K562 (cell line): ENCODE results near the gene ESPL1. TPM values are rescaled to one million over a fixed set of nuclear protein-coding genes. Genes with fewer than 3 reads are reported as not detected.

ENCODE experiments used
- ATAC-seq: fragments of 200-7000 bp; cut with Tn5 transposase; 3 replicates; pipeline ENCODE4 v1.9.1; 2020; ENCODE audit warnings: moderate library complexity
- BruUV-seq: library from RNA; stranded (reverse); fragments of 400-500 nt; replicated peaks from 2 replicates; lab custom pipeline; 2021; lab: Mats Ljungman, UMichigan
- CTCF ChIA-PET: fragments of 300-600 bp; formaldehyde crosslinking; extraction: SDS; loops from one replicate; lab custom pipeline; 2021; ENCODE audit warnings: low intra/inter-chr PET ratio; lab: Yijun Ruan, JAX
- POLR2A ChIA-PET: fragments of 300-600, 350-650 bp; sonication (Branson Sonifier 250); formaldehyde crosslinking; extraction: SDS; loops from one replicate; lab custom pipeline; 2021; ENCODE audit warnings: antibody characterized with exemption, inconsistent platforms; lab: Yijun Ruan, JAX
- DNase-seq, 4 experiments: peaks; one replicate each; pipeline versions ENCODE4 v3.0.0 to v3.0.0-alpha.2; 2011 to 2018; ENCODE audit warnings: low spot score in 3 of 4, mixed read lengths in 3 of 4; ENCODE audit errors: extremely low read depth in 1 of 4
- FAIRE-seq: peaks from 2 replicates; lab custom pipeline; 2011; peaks lifted over from hg19 to GRCh38; lab: Jason Lieb, UNC
- H2AFZ ChIP-seq: 2 replicates; pipeline ENCODE4 v1.6.0; 2011; ENCODE audit warnings: low read depth, low read length, control low read depth, inconsistent platforms
- H3K27ac ChIP-seq: fragments of 200-600 bp; 3 replicates; pipeline ENCODE4 v1.8.0; 2011; ENCODE audit warnings: low read depth, mild to moderate bottlenecking, control low read depth, inconsistent platforms, low read length, moderate library complexity, mixed read lengths; ENCODE audit errors: extremely low read depth
- H3K27me3 ChIP-seq, 2 experiments: fragments of 300-600 bp in 1 of 2; 2 replicates in 1 of 2; 3 replicates in 1 of 2; pipeline versions ENCODE4 v1.6.0 to v1.8.0; 2011; ENCODE audit warnings: inconsistent platforms in 2 of 2, low read length in 2 of 2, mild to moderate bottlenecking in 1 of 2, mixed read lengths in 1 of 2, moderate library complexity in 1 of 2; ENCODE audit not compliant: control insufficient read depth in 2 of 2, insufficient read depth in 2 of 2
- H3K36me3 ChIP-seq: fragments of 300-600 bp; 3 replicates; pipeline ENCODE4 v1.8.0; 2011; ENCODE audit warnings: mild to moderate bottlenecking, low read length, inconsistent platforms; ENCODE audit not compliant: control insufficient read depth, insufficient read depth
- H3K4me1 ChIP-seq, 2 experiments: fragments of 200-600 bp in 1 of 2; replicated peaks in 1 of 2; 2 replicates in 1 of 2; 3 replicates in 1 of 2; pipeline versions ENCODE4 v1.5.1 to v1.8.0; 2011; ENCODE audit warnings: inconsistent platforms in 2 of 2, low read length in 2 of 2, mild to moderate bottlenecking in 1 of 2, mixed read lengths in 1 of 2, moderate library complexity in 1 of 2; ENCODE audit not compliant: control insufficient read depth in 2 of 2, insufficient read depth in 2 of 2
- H3K4me2 ChIP-seq: 2 replicates; pipeline ENCODE4 v1.6.1; 2011; ENCODE audit warnings: low read length, control low read depth, inconsistent platforms, mixed read lengths; ENCODE audit not compliant: insufficient read depth
- H3K4me3 ChIP-seq: fragments of 200-600 bp; sonication (generic), shearing (Covaris generic); 2 replicates; pipeline ENCODE4 v1.5.1; 2016; ENCODE audit warnings: control low read depth, inconsistent platforms
- H3K79me2 ChIP-seq: fragments of 200-600 bp; 3 replicates; pipeline ENCODE4 v1.8.0; 2011; ENCODE audit warnings: low read length, inconsistent platforms; ENCODE audit not compliant: control insufficient read depth, insufficient read depth
- H3K9ac ChIP-seq, 2 experiments: 2 replicates each; pipeline versions ENCODE4 v1.6.0 to v1.6.1; 2011; ENCODE audit warnings: low read depth in 2 of 2, low read length in 2 of 2, control low read depth in 1 of 2, inconsistent platforms in 1 of 2, mild to moderate bottlenecking in 1 of 2, mixed read lengths in 1 of 2; ENCODE audit not compliant: insufficient read depth in 1 of 2
- H3K9me1 ChIP-seq: one replicate; pipeline ENCODE4 v1.6.0; 2011; ENCODE audit warnings: inconsistent platforms, mild to moderate bottlenecking, low read length, moderate library complexity; ENCODE audit not compliant: control insufficient read depth, insufficient read depth
- H3K9me3 ChIP-seq: replicated peaks from 2 replicates; pipeline ENCODE4 v1.5.1; 2011; ENCODE audit warnings: low read depth, low read length, inconsistent platforms; ENCODE audit not compliant: control insufficient read depth, insufficient read depth
- H4K20me1 ChIP-seq: replicated peaks from 2 replicates; pipeline ENCODE4 v1.6.1; 2011; ENCODE audit warnings: low read length, inconsistent platforms, mixed read lengths; ENCODE audit not compliant: control insufficient read depth, insufficient read depth
- ARNT ChIP-seq, 2 experiments: fragments of 450-650 bp; IDR thresholded peaks; 2 replicates each; pipeline ENCODE4 v1.6.1; 2016; ENCODE audit warnings: mild to moderate bottlenecking in 1 of 2
- HMGXB4 ChIP-seq: sonication (generic); formaldehyde crosslinking; IDR thresholded peaks from 2 replicates; pipeline ENCODE4 v1.8.1; 2023; ENCODE audit warnings: mild to moderate bottlenecking, missing genetic modification reagents
- LEF1 ChIP-seq: fragments of 450-650 bp; IDR thresholded peaks from 2 replicates; pipeline ENCODE4 v1.6.1; 2016; ENCODE audit warnings: mild to moderate bottlenecking
- MXI1 ChIP-seq: IDR thresholded peaks from 2 replicates; pipeline ENCODE4 v1.6.1; 2011; ENCODE audit warnings: low read depth, mild to moderate bottlenecking, improper control_type of control experiment, low read length
- POU5F1 ChIP-seq: fragments of 150-350 bp; IDR thresholded peaks from 2 replicates; pipeline ENCODE4 v1.6.1; 2014; ENCODE audit warnings: borderline replicate concordance, low read length, low read depth, mild to moderate bottlenecking; ENCODE audit not compliant: partially characterized antibody
- RBM14 ChIP-seq: fragments of 200-400 bp; formaldehyde crosslinking; IDR thresholded peaks from 2 replicates; pipeline ENCODE4 v1.6.1; 2018; ENCODE audit warnings: low read depth, mild to moderate bottlenecking, low read length, moderate library complexity, borderline replicate concordance; ENCODE audit not compliant: insufficient read depth
- SREBF2 ChIP-seq: sonication (generic); formaldehyde crosslinking; IDR thresholded peaks from 2 replicates; pipeline ENCODE4 v1.4.0; 2020; ENCODE audit warnings: mild to moderate bottlenecking, missing genetic modification reagents
- ZFX ChIP-seq: sonication (generic); formaldehyde crosslinking; IDR thresholded peaks from 2 replicates; pipeline ENCODE4 v1.8.0; 2022; ENCODE audit warnings: mild to moderate bottlenecking, missing genetic modification reagents, moderate library complexity
- ZNF311 ChIP-seq: fragments of 250-450 bp; sonication (Bioruptor Pico); IDR thresholded peaks from 2 replicates; pipeline ENCODE4 v1.4.0; 2020; ENCODE audit warnings: mild to moderate bottlenecking, moderate library complexity
- ZNF740 ChIP-seq, 3 experiments: fragments of 200-800 bp in 1 of 3; sonication (Bioruptor generic) in 1 of 3; sonication (generic) in 1 of 3; formaldehyde crosslinking in 1 of 3; IDR thresholded peaks; 2 replicates each; pipeline versions ENCODE4 v1.6.1 to v1.8.0; 2016 to 2022; ENCODE audit warnings: mild to moderate bottlenecking in 2 of 3, missing compliant biosample characterization in 2 of 3, missing genetic modification characterization in 2 of 3, missing genetic modification reagents in 1 of 3
- ZNF766 ChIP-seq: fragments of 200-800 bp; sonication (Bioruptor generic); conservative IDR thresholded peaks from 2 replicates; pipeline ENCODE4 v1.6.1; 2016; ENCODE audit warnings: missing genetic modification characterization, missing compliant biosample characterization
- WGBS: fragments of 100-300 bp; shearing (Covaris generic); methylation state at CpG from one replicate; pipeline ENCODE4 v1.1.6; 2016; ENCODE audit warnings: low coverage, mixed read lengths; ENCODE audit not compliant: insufficient coverage; ENCODE audit errors: missing lambda C conversion rate; 5-methylcytosine and 5-hydroxymethylcytosine counted together
- in situ Hi-C: fragments of 300-500 bp; cut with MboI; formaldehyde crosslinking; loops from 4 replicates; pipeline ENCODE4 v1.15.0; 2018; ENCODE audit warnings: inconsistent platforms, mixed read lengths
- intact Hi-C: fragments of 100-400 bp; cut with micrococcal nuclease; formaldehyde crosslinking; loops from 2 replicates; pipeline ENCODE4 v1.14.2; 2022
- polyA plus RNA-seq, 8 experiments: library from polyadenylated mRNA; depleted of rRNA in 4 of 8; stranded (reverse) in 5 of 8; unstranded in 3 of 8; fragments of >200 nt; fragmentation: Nextera tagmentation in 2 of 8; fragmentation: Illumina TruSeq in 1 of 8; extraction: Ambion mirVana in 2 of 8; extraction: Trizol in 1 of 8; gene quantifications; 2 replicates each; pipeline versions ENCODE4 v1.2.1 to v1.2.3, GENCODE V29; 2011 to 2014; ENCODE audit warnings: inconsistent platforms in 1 of 8, missing spikeins in 1 of 8
- total RNA-seq, 7 experiments: library from RNA; depleted of rRNA in 6 of 7; stranded (reverse); fragments of >200 nt in 6 of 7; fragmentation: Illumina TruSeq in 2 of 7; extraction: Trizol in 2 of 7; gene quantifications; 2 replicates each; pipeline versions ENCODE4 v1.2.1 to v1.2.3, GENCODE V29; 2011 to 2021; ENCODE audit warnings: low replicate concordance in 1 of 7
- TF ChIP-seq, protein P1 (sequence below): fragments of 250-450 bp; sonication (Bioruptor Pico); IDR thresholded peaks from 2 replicates; pipeline ENCODE4 v1.4.0; 2020; ENCODE audit warnings: mild to moderate bottlenecking, moderate library complexity

The ESPL1 gene
- total and polyA plus RNA-seq, 9 of the 15 experiments (the other 6 are each of a cell fraction or from before 2014, with no cell fraction given): 1.2 to 55.0 (median 18.7) TPM

- TF ChIP-seq ARNT (IDR thresholded peaks at IDR 0.05): 0 out of 4 replicates have a peak, but pooled peaks of 1 of the 2 experiments have one; percentile 50
- TF ChIP-seq LEF1: no peak; the same call in 1 of the 2 replicates
- no peak for TF ChIP-seq RBM14
Observed at GRCh38 chr12:53267999-53268629, at the start of gene ESPL1 (continued).

- peak in 1 of 4 experiments; percentile 42 for DNase-seq
- TF ChIP-seq ZNF740 (CRISPR knock-in tag; IDR thresholded peaks at IDR 0.05): no peak
- no peak for TF ChIP-seq ZNF740 (tag; IDR thresholded peaks at IDR 0.05)
- no peak for TF ChIP-seq POU5F1
- TF ChIP-seq, protein P1, sequence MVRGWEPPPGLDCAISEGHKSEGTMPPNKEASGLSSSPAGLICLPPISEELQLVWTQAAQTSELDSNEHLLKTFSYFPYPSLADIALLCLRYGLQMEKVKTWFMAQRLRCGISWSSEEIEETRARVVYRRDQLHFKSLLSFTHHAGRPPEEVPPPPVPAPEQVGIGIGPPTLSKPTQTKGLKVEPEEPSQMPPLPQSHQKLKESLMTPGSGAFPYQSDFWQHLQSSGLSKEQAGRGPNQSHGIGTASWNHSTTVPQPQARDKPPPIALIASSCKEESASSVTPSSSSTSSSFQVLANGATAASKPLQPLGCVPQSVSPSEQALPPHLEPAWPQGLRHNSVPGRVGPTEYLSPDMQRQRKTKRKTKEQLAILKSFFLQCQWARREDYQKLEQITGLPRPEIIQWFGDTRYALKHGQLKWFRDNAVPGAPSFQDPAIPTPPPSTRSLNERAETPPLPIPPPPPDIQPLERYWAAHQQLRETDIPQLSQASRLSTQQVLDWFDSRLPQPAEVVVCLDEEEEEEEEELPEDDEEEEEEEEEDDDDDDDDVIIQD: no peak
- TF ChIP-seq MXI1: no peak
- no peak for TF ChIP-seq ZNF311 (CRISPR knock-in tag)
- TF ChIP-seq ZNF766 (CRISPR knock-in tag): no peak
- TF ChIP-seq HMGXB4 (CRISPR knock-in tag): no peak
- no peak for TF ChIP-seq SREBF2 (CRISPR knock-in tag)
- 0 out of 2 replicates have a peak, but pooled peaks have one; percentile 13 for TF ChIP-seq ZFX (CRISPR knock-in tag)
Observed at GRCh38 chr12:53218551-53219291, 49.4 kb upstream of the ESPL1 start.

More at GRCh38 chr12:53218551-53219291, 49.4 kb upstream of the ESPL1 start:
- no peak for FAIRE-seq
- WGBS: 48% methylated on average over 18 of the region's 30 CpGs
- CTCF ChIA-PET: interaction anchor here (0.7 kb wide), 1 partner anchor 32 kb away, joined by 3 read pairs; no protein-coding TSS in a partner anchor
- POLR2A ChIA-PET: interaction anchor here (0.6 to 1.6 kb wide), 10 partner anchors 11 to 275 kb away, joined by 3 to 6 read pairs (median 4); partner anchors contain the start of genes ESPL1, ITGB7 and PFDN5
- peak overlapping the region; percentile 57; the same call in 1 of the 3 replicates for H3K27ac ChIP-seq
- H3K9me3 ChIP-seq: no peaks in the 10 kb centered on the region
- H3K79me2 ChIP-seq: peaks cover 24% of the 10 kb centered on the region
- in situ Hi-C loops: no loop called here
- BruUV-seq: no TSS peak
- intact Hi-C loops: no loop called here
- H3K4me3 ChIP-seq: peak overlapping the region; percentile 64
- H3K9me1 ChIP-seq: no peaks in the 10 kb centered on the region
- H3K27me3 ChIP-seq: no peaks in the 10 kb centered on the region
- no peaks in the 10 kb centered on the region for H4K20me1 ChIP-seq
- H3K4me2 ChIP-seq: peak overlapping the region; percentile 95
- peaks cover 17% of the 10 kb centered on the region; the same call in 2 of the 3 replicates for H3K36me3 ChIP-seq
- peak overlapping the region; percentile 87 for H2AFZ ChIP-seq
- H3K9ac ChIP-seq: peak overlapping the region; percentile 61 to 93; a peak in 3 of 4 replicates
- H3K4me1 ChIP-seq: peaks cover 38 to 71% of the 10 kb centered on the region in 2 experiments
- ATAC-seq: no peak
